Anterior cingulate cortex (tissue), 58 donors: ENCODE measurements around the gene FDCSP.
"Not testable (repeated sequence)": the region's sequence is repeated elsewhere in the genome, so short reads cannot be mapped to it uniquely, and the experiment has no call there.

Experiments
- DNase-seq, 58 donors: peaks; one replicate each; lab custom pipeline; 2025; lab: John Stamatoyannopoulos, UW

Gene FDCSP

GRCh38 chr4:70225824-70226223, at the start of gene FDCSP:
TSS of gene FDCSP (plus strand) at chr4:70226124. CDS start at chr4:70231195, 5,071 bp downstream.
- DNase-seq: no peak

GRCh38 chr4:70177090-70177489, 48.8 kb upstream of the FDCSP start:
- DNase-seq: no peak

- no peak for DNase-seq
Measured at GRCh38 chr4:70178075-70178660, 47.8 kb upstream of the FDCSP start.

- DNase-seq: no peak
Measured at GRCh38 chr4:70179811-70180210, 46.1 kb upstream of the FDCSP start.

GRCh38 chr4:70181864-70182263, 44.1 kb upstream of the FDCSP start:
- DNase-seq: no peak

GRCh38 chr4:70182517-70183167, 43.3 kb upstream of the FDCSP start:
- no peak for DNase-seq

GRCh38 chr4:70183168-70183939, 42.6 kb upstream of the FDCSP start:
- no peak for DNase-seq

GRCh38 chr4:70183940-70184246, 42.0 kb upstream of the FDCSP start:
- no peak for DNase-seq

- no peak for DNase-seq
Measured at GRCh38 chr4:70187216-70187615, 38.7 kb upstream of the FDCSP start.

GRCh38 chr4:70190579-70190978, 35.3 kb upstream of the FDCSP start:
- no peak for DNase-seq

GRCh38 chr4:70191647-70192046, 34.3 kb upstream of the FDCSP start:
- DNase-seq: no peak

- DNase-seq: no peak
Measured at GRCh38 chr4:70192895-70193294, 33.0 kb upstream of the FDCSP start.

- no peak for DNase-seq
Measured at GRCh38 chr4:70195425-70195824, 30.5 kb upstream of the FDCSP start, which contains the start of gene ODAM. TSS of gene ODAM (plus strand) at chr4:70195725. CDS start at chr4:70196544, 819 bp downstream.

GRCh38 chr4:70196857-70197256, 29.1 kb upstream of the FDCSP start:
- no peak for DNase-seq

GRCh38 chr4:70197842-70198241, 28.1 kb upstream of the FDCSP start:
- no peak for DNase-seq

GRCh38 chr4:70203601-70204000, 22.3 kb upstream of the FDCSP start:
- no peak for DNase-seq

GRCh38 chr4:70212752-70213151, 13.2 kb upstream of the FDCSP start:
- DNase-seq: not testable (repeated sequence)

GRCh38 chr4:70216109-70216508, 9.8 kb upstream of the FDCSP start:
- DNase-seq: not testable (repeated sequence)

GRCh38 chr4:70216550-70216949, 9.4 kb upstream of the FDCSP start:
- DNase-seq: not testable (repeated sequence)

- not testable (repeated sequence) for DNase-seq
Measured at GRCh38 chr4:70221389-70221788, 4.5 kb upstream of the FDCSP start.

GRCh38 chr4:70221818-70222217, 4.1 kb upstream of the FDCSP start:
- not testable (repeated sequence) for DNase-seq

GRCh38 chr4:70236125-70236524, 10.2 kb downstream of the FDCSP start:
- no peak for DNase-seq
